ENCODE data around the gene ASB1. TPM values are rescaled to one million over a fixed set of nuclear protein-coding genes. Genes with fewer than 3 reads are reported as not detected.
"Not testable (repeated sequence)": the region's sequence is repeated elsewhere in the genome, so short reads cannot be mapped to it uniquely, and the experiment has no call there.

The ASB1 gene
- total RNA-seq, 1 donor from 2014 or later = 35.2 TPM

GRCh38 chr2:238433941-238434845 lies 7.5 kb downstream of the ASB1 start:
- Mint-ChIP-seq H3K27me3 (ENCODE audit: insufficient read depth) (no peaks in the 10 kb centered on the region), H3K9me3 (no peaks in the 10 kb centered on the region), H3K4me1 (ENCODE audit: low read depth) (peaks cover 25% of the 10 kb centered on the region), H3K4me3 (no peak overlapping the region), H3K27ac (no peak overlapping the region), H3K36me3 (ENCODE audit: low read depth) (peaks cover 56% of the 10 kb centered on the region)
- intact Hi-C loops (cut with micrococcal nuclease) = no loop called here
- no peak for DNase-seq (ENCODE audit: low spot score)

- Mint-ChIP-seq H3K9me3 (no peaks in the 10 kb centered on the region), H3K4me1 (ENCODE audit: low read depth) (peaks cover 31% of the 10 kb centered on the region), H3K27ac (no peak overlapping the region), H3K4me3 (no peak overlapping the region), H3K36me3 (ENCODE audit: low read depth) (peaks cover 53% of the 10 kb centered on the region), H3K27me3 (ENCODE audit: insufficient read depth) (no peaks in the 10 kb centered on the region)
- no peak for DNase-seq (ENCODE audit: low spot score)
- intact Hi-C loops (cut with micrococcal nuclease) = loop anchor here (5.0 kb wide), 1 partner anchor 832 kb away; no protein-coding TSS in a partner anchor
Measured at GRCh38 chr2:238434846-238435751, 8.4 kb downstream of the ASB1 start.

GRCh38 chr2:238435752-238436096 lies 9.0 kb downstream of the ASB1 start:
- no peak for DNase-seq (ENCODE audit: low spot score)
- peaks cover 31% of the 10 kb centered on the region for H3K4me1 Mint-ChIP-seq (ENCODE audit: low read depth)
- peaks cover 53% of the 10 kb centered on the region for H3K36me3 Mint-ChIP-seq (ENCODE audit: low read depth)
- H3K27me3 Mint-ChIP-seq (ENCODE audit: insufficient read depth) = no peaks in the 10 kb centered on the region
- no peaks in the 10 kb centered on the region for H3K9me3 Mint-ChIP-seq
- intact Hi-C loops (cut with micrococcal nuclease) = loop anchor here (5.0 kb wide), 1 partner anchor 832 kb away; no protein-coding TSS in a partner anchor
- no peak overlapping the region for H3K4me3 Mint-ChIP-seq
- peak overlapping the region; percentile 8 for H3K27ac Mint-ChIP-seq

- Mint-ChIP-seq H3K36me3 (ENCODE audit: low read depth) (peaks cover 42% of the 10 kb centered on the region), H3K4me3 (peak overlapping the region; percentile 9), H3K4me1 (ENCODE audit: low read depth) (peaks cover 46% of the 10 kb centered on the region), H3K9me3 (no peaks in the 10 kb centered on the region), H3K27me3 (ENCODE audit: insufficient read depth) (no peaks in the 10 kb centered on the region), H3K27ac (peak overlapping the region; percentile 71)
- intact Hi-C loops (cut with micrococcal nuclease) = loop anchor here (1.0 to 5.0 kb wide), 4 partner anchors 13 to 942 kb away; partner anchors contain the start of genes ASB1 and TRAF3IP1
- DNase-seq (ENCODE audit: low spot score) = no peak
Measured at GRCh38 chr2:238438856-238439849, 12.4 kb downstream of the ASB1 start.

GRCh38 chr2:238439917-238440316 lies 13.2 kb downstream of the ASB1 start:
- Mint-ChIP-seq H3K27ac (no peak overlapping the region), H3K4me3 (no peak overlapping the region), H3K4me1 (ENCODE audit: low read depth) (peaks cover 39% of the 10 kb centered on the region), H3K36me3 (ENCODE audit: low read depth) (peaks cover 35% of the 10 kb centered on the region), H3K9me3 (no peaks in the 10 kb centered on the region), H3K27me3 (ENCODE audit: insufficient read depth) (no peaks in the 10 kb centered on the region)
- no peak for DNase-seq (ENCODE audit: low spot score)
- intact Hi-C loops (cut with micrococcal nuclease) = loop anchor here (1.0 to 5.0 kb wide), 4 partner anchors 14 to 941 kb away; partner anchors contain the start of genes ASB1 and TRAF3IP1

GRCh38 chr2:238440331-238440730 lies 13.6 kb downstream of the ASB1 start:
- Mint-ChIP-seq H3K36me3 (ENCODE audit: low read depth) (peaks cover 38% of the 10 kb centered on the region), H3K4me1 (ENCODE audit: low read depth) (peaks cover 39% of the 10 kb centered on the region), H3K4me3 (no peak overlapping the region)

GRCh38 chr2:238440767-238441166 lies 14.0 kb downstream of the ASB1 start:
- Mint-ChIP-seq H3K36me3 (ENCODE audit: low read depth) (peaks cover 41% of the 10 kb centered on the region), H3K4me1 (ENCODE audit: low read depth) (peaks cover 39% of the 10 kb centered on the region), H3K4me3 (no peak overlapping the region), H3K27ac (no peak overlapping the region), H3K27me3 (ENCODE audit: insufficient read depth) (no peaks in the 10 kb centered on the region), H3K9me3 (no peaks in the 10 kb centered on the region)
- intact Hi-C loops (cut with micrococcal nuclease) = no loop called here
- no peak for DNase-seq (ENCODE audit: low spot score)

More at GRCh38 chr2:238440331-238440730, 13.6 kb downstream of the ASB1 start:
- H3K27ac Mint-ChIP-seq = peak overlapping the region; percentile 4
- DNase-seq (ENCODE audit: low spot score) = no peak
- intact Hi-C loops (cut with micrococcal nuclease) = no loop called here
- no peaks in the 10 kb centered on the region for H3K9me3 Mint-ChIP-seq
- H3K27me3 Mint-ChIP-seq (ENCODE audit: insufficient read depth) = no peaks in the 10 kb centered on the region

- Mint-ChIP-seq H3K9me3 (no peaks in the 10 kb centered on the region), H3K4me1 (ENCODE audit: low read depth) (peaks cover 39% of the 10 kb centered on the region), H3K27me3 (ENCODE audit: insufficient read depth) (no peaks in the 10 kb centered on the region), H3K27ac (no peak overlapping the region), H3K4me3 (no peak overlapping the region), H3K36me3 (ENCODE audit: low read depth) (peaks cover 40% of the 10 kb centered on the region)
- intact Hi-C loops (cut with micrococcal nuclease) = no loop called here
- DNase-seq (ENCODE audit: low spot score) = no peak
Measured at GRCh38 chr2:238441262-238442114, 14.8 kb downstream of the ASB1 start.

- H3K9me3 Mint-ChIP-seq; intact Hi-C loops (cut with micrococcal nuclease); H3K4me3 Mint-ChIP-seq; H3K27ac Mint-ChIP-seq; H3K27me3 Mint-ChIP-seq (ENCODE audit: insufficient read depth); DNase-seq (ENCODE audit: low spot score): not testable (repeated sequence)
- peaks cover 39% of the 10 kb centered on the region for H3K4me1 Mint-ChIP-seq (ENCODE audit: low read depth)
- peaks cover 40% of the 10 kb centered on the region for H3K36me3 Mint-ChIP-seq (ENCODE audit: low read depth)
Measured at GRCh38 chr2:238442257-238442656, 15.5 kb downstream of the ASB1 start.

GRCh38 chr2:238444242-238444641 lies 17.5 kb downstream of the ASB1 start:
- intact Hi-C loops (cut with micrococcal nuclease) = no loop called here
- Mint-ChIP-seq H3K4me3 (no peak overlapping the region), H3K27ac (no peak overlapping the region), H3K27me3 (ENCODE audit: insufficient read depth) (no peaks in the 10 kb centered on the region), H3K9me3 (no peaks in the 10 kb centered on the region), H3K4me1 (ENCODE audit: low read depth) (peaks cover 31% of the 10 kb centered on the region), H3K36me3 (ENCODE audit: low read depth) (peaks cover 32% of the 10 kb centered on the region)
- no peak for DNase-seq (ENCODE audit: low spot score)

GRCh38 chr2:238445409-238446190 lies 18.9 kb downstream of the ASB1 start:
- H3K9me3 Mint-ChIP-seq = no peaks in the 10 kb centered on the region
- intact Hi-C loops (cut with micrococcal nuclease) = no loop called here
- peaks cover 17% of the 10 kb centered on the region for H3K4me1 Mint-ChIP-seq (ENCODE audit: low read depth)
- DNase-seq (ENCODE audit: low spot score) = no peak
- peaks cover 33% of the 10 kb centered on the region for H3K36me3 Mint-ChIP-seq (ENCODE audit: low read depth)
- no peak overlapping the region for H3K27ac Mint-ChIP-seq
- H3K4me3 Mint-ChIP-seq = no peak overlapping the region
- H3K27me3 Mint-ChIP-seq (ENCODE audit: insufficient read depth) = no peaks in the 10 kb centered on the region

All from activated T-helper 1 cell treated with anti-CD3 and anti-CD28 coated beads, Interleukin-12 subunit alpha, Interleukin-12 subunit beta, Interleukin-2, Interleukin-4 antibody, amounts not matched to agents 30 ng/mL and 10 ng/mL and 1 ng/mL, durations not matched to agents 14 hours and 24 hours and 36 hours (primary cell).